Dendritic cell treated with granulocyte-macrophage colony-stimulating factor and Interleukin-4, amounts not matched to agents 40 ng/mL and 50 ng/mL, for 4 days (primary cell): ENCODE measurements around the gene TMEM140.

Source experiments
- H3K27ac Mint-ChIP-seq: one replicate; pipeline ENCODE4 v1.8.0; 2022; ENCODE audit warnings: mild to moderate bottlenecking, mixed read lengths
- H3K27me3 Mint-ChIP-seq: one replicate; pipeline ENCODE4 v1.8.0; 2022; ENCODE audit warnings: mild to moderate bottlenecking, mixed read lengths
- H3K36me3 Mint-ChIP-seq: one replicate; pipeline ENCODE4 v1.8.0; 2022; ENCODE audit warnings: low read depth, mixed read lengths
- H3K4me1 Mint-ChIP-seq: one replicate; pipeline ENCODE4 v1.8.0; 2022; ENCODE audit warnings: low read depth, mixed read lengths
- H3K4me3 Mint-ChIP-seq: one replicate; pipeline ENCODE4 v1.8.0; 2022; ENCODE audit warnings: mild to moderate bottlenecking, moderate library complexity, mixed read lengths
- H3K9me3 Mint-ChIP-seq: one replicate; pipeline ENCODE4 v1.8.0; 2022; ENCODE audit warnings: mixed read lengths
- intact Hi-C: fragments of 100-400 bp; cut with micrococcal nuclease; formaldehyde crosslinking; loops from one replicate; pipeline ENCODE4 v1.15.0; 2022

Gene TMEM140

DNA sequence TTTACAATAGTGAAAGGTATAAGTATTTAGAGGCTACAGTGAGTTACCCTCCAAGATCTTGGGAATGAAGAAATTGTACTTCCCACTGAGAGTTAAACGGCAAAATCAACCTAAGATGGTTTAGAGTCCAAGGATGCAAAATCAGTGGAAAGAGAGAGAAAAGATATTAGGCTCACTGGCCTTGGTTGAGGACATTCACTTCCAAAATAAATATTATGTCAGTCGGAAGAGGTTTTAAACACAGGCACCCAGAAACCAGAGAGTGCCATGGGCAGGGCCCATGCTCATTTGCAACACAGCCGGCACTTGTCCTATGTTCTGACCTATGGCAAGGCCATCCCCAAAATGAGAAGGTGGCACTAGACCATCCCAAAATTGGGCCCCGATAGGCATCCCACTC is 67.3 kb downstream of the TMEM140 start:
- H3K36me3 Mint-ChIP-seq: peaks cover 11% of the 10 kb centered on the region
- intact Hi-C loops: no loop called here

DNA sequence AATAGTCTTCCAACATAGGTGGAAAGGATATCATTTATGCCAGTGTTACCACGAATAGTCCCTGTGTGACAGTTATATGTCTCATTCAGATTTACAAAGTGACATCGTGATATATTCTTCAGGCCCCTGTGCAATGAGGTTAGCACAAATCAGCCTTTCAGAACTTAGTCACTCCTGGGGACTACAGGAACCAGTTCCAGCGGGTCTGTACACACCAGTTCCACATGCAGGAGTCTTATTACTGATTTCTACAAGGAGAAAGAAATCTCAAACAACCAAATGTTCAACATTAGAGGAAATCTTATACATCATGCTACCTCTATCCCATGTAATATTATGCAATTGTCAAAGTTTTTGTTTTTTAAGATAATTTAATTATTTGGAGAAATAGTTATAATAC is 67.8 kb downstream of the TMEM140 start:
- no peaks in the 10 kb centered on the region for H3K9me3 Mint-ChIP-seq
- H3K36me3 Mint-ChIP-seq: peaks cover 10% of the 10 kb centered on the region
- no peak overlapping the region for H3K27ac Mint-ChIP-seq
- intact Hi-C loops: no loop called here
- peaks cover 48% of the 10 kb centered on the region for H3K27me3 Mint-ChIP-seq
- peaks cover 2% of the 10 kb centered on the region for H3K4me1 Mint-ChIP-seq
- no peak overlapping the region for H3K4me3 Mint-ChIP-seq

More for the DNA sequence above, 67.3 kb downstream of the TMEM140 start:
- no peaks in the 10 kb centered on the region for H3K9me3 Mint-ChIP-seq
- no peak overlapping the region for H3K4me3 Mint-ChIP-seq
- H3K4me1 Mint-ChIP-seq: peaks cover 7% of the 10 kb centered on the region
- no peak overlapping the region for H3K27ac Mint-ChIP-seq
- H3K27me3 Mint-ChIP-seq: peaks cover 43% of the 10 kb centered on the region
